OCI-M1 (cell line): ENCODE results near the gene CDSN.

Experiments used
- DNase-seq: peaks from one replicate; lab custom pipeline; 2025; lab: John Stamatoyannopoulos, UW

Gene CDSN

GRCh38 chr6:31144970-31145340 lies 24.7 kb upstream of the CDSN start:
- no peak for DNase-seq

GRCh38 chr6:31144296-31144969 lies 24.2 kb upstream of the CDSN start:
- DNase-seq, result no peak

- no peak for DNase-seq
These were observed 22.9 kb upstream of the CDSN start for GRCh38 chr6:31143148-31143547.

- no peak for DNase-seq
These were observed 22.1 kb upstream of the CDSN start for GRCh38 chr6:31142361-31142761.

GRCh38 chr6:31140643-31141042 lies 20.4 kb upstream of the CDSN start:
- no peak for DNase-seq

GRCh38 chr6:31139599-31139998 lies 19.4 kb upstream of the CDSN start:
- DNase-seq, result no peak

GRCh38 chr6:31138982-31139381 lies 18.7 kb upstream of the CDSN start, which contains the start of gene PSORS1C2:
TSS of gene PSORS1C2 (minus strand) at chr6:31139066. CDS start at chr6:31139026, 40 bp downstream.
- DNase-seq, result no peak

- DNase-seq, result no peak
These were observed 15.5 kb upstream of the CDSN start for GRCh38 chr6:31135710-31136109.

GRCh38 chr6:31132806-31133205 lies 12.6 kb upstream of the CDSN start:
- DNase-seq, result no peak

GRCh38 chr6:31131595-31131994 lies 11.3 kb upstream of the CDSN start:
- no peak for DNase-seq

- DNase-seq, result no peak
These were observed 10.5 kb upstream of the CDSN start for GRCh38 chr6:31130751-31131150.

GRCh38 chr6:31129130-31129529 lies 8.9 kb upstream of the CDSN start:
- DNase-seq, result no peak

- DNase-seq, result peak; percentile 74
These were observed 7.9 kb upstream of the CDSN start for GRCh38 chr6:31128093-31128676.

- DNase-seq, result peak; percentile 27
These were observed 6.3 kb upstream of the CDSN start for GRCh38 chr6:31126396-31127175.

GRCh38 chr6:31125586-31126363 lies 5.5 kb upstream of the CDSN start:
- no peak for DNase-seq

- no peak for DNase-seq
These were observed 4.9 kb upstream of the CDSN start for GRCh38 chr6:31125162-31125561.

- DNase-seq, result peak; percentile 36
These were observed 2.8 kb upstream of the CDSN start for GRCh38 chr6:31122791-31123706.

- no peak for DNase-seq
These were observed 1.0 kb upstream of the CDSN start for GRCh38 chr6:31121131-31121790.

- DNase-seq, result no peak
These were observed 2.1 kb downstream of the CDSN start for GRCh38 chr6:31118178-31118577.

GRCh38 chr6:31116661-31117385 lies 3.4 kb downstream of the CDSN start:
- no peak for DNase-seq
